Activated CD4-positive, alpha-beta T cell treated with anti-CD3 and anti-CD28 coated beads for 4 hours (primary cell): ENCODE measurements around the gene CRIP3.

Source experiments
- DNase-seq, 2 donors: peaks; one replicate each; pipeline ENCODE4 v3.0.0-alpha.2; 2020

CRIP3 gene

GRCh38 chr6:43286980-43287716 is 21.5 kb downstream of the CRIP3 start:
- DNase-seq = no peak

- no peak for DNase-seq
Observed at GRCh38 chr6:43286456-43286979, 22.1 kb downstream of the CRIP3 start.

GRCh38 chr6:43285832-43286231 is 22.8 kb downstream of the CRIP3 start:
- no peak for DNase-seq

- DNase-seq = no peak
Observed at GRCh38 chr6:43284991-43285781, 23.4 kb downstream of the CRIP3 start.

GRCh38 chr6:43283905-43284304 is 24.7 kb downstream of the CRIP3 start:
- no peak for DNase-seq

GRCh38 chr6:43283514-43283901 is 25.1 kb downstream of the CRIP3 start:
- no peak for DNase-seq

- DNase-seq = no peak
Observed at GRCh38 chr6:43282636-43283513, 25.8 kb downstream of the CRIP3 start.

GRCh38 chr6:43282060-43282459 is 26.6 kb downstream of the CRIP3 start:
- DNase-seq = no peak

GRCh38 chr6:43280234-43280633 is 28.4 kb downstream of the CRIP3 start:
- no peak for DNase-seq

- DNase-seq = no peak
Observed at GRCh38 chr6:43278524-43279078, 30.0 kb downstream of the CRIP3 start.

GRCh38 chr6:43277643-43278523 is 30.7 kb downstream of the CRIP3 start:
- DNase-seq = no peak

GRCh38 chr6:43277306-43277642 is 31.4 kb downstream of the CRIP3 start:
- DNase-seq = no peak

- DNase-seq = no peak
Observed at GRCh38 chr6:43276577-43277305, 31.9 kb downstream of the CRIP3 start.

GRCh38 chr6:43275801-43276576 is 32.6 kb downstream of the CRIP3 start:
- DNase-seq = peak; percentile 12 to 17

- peak; percentile 29 to 39 for DNase-seq
Observed at GRCh38 chr6:43274916-43275597, 33.6 kb downstream of the CRIP3 start.

- no peak for DNase-seq
Observed at GRCh38 chr6:43274127-43274915, 34.3 kb downstream of the CRIP3 start.

GRCh38 chr6:43273707-43274106 is 34.9 kb downstream of the CRIP3 start:
- DNase-seq = no peak

GRCh38 chr6:43271944-43272343 is 36.7 kb downstream of the CRIP3 start:
- no peak for DNase-seq
